Naive B cell (primary cell): Measurements from ENCODE around the gene OR52E2. TPM values are rescaled to one million over a fixed set of nuclear protein-coding genes. Genes with fewer than 3 reads are reported as not detected.
A peak's percentile ranks its signal among the peaks of the same experiment; 100 is the strongest.

ENCODE experiments used
- ATAC-seq, 2 donors: fragments of 150-1000 bp; cut with Tn5 transposase; 2 replicates each; pipeline ENCODE4 v1.10.0; 2021; ENCODE audit warnings: low read depth in 2 of 2, mild to moderate bottlenecking in 2 of 2, moderate library complexity in 2 of 2
- DNase-seq: peaks from one replicate; pipeline ENCODE4 v3.0.0; 2022
- H3K27ac Mint-ChIP-seq, 6 donors: one replicate each; pipeline ENCODE4 v1.8.0; 2020 to 2022; ENCODE audit warnings: mild to moderate bottlenecking in 6 of 6, mixed read lengths in 6 of 6, moderate library complexity in 5 of 6, inconsistent platforms in 2 of 6
- H3K27me3 Mint-ChIP-seq, 3 donors: one replicate each; pipeline ENCODE4 v1.8.0; 2021 to 2022; ENCODE audit warnings: mixed read lengths in 3 of 3, mild to moderate bottlenecking in 1 of 3
- H3K36me3 Mint-ChIP-seq, 2 donors: one replicate each; pipeline ENCODE4 v1.8.0; 2020 to 2022; ENCODE audit warnings: mixed read lengths in 2 of 2, inconsistent platforms in 1 of 2, mild to moderate bottlenecking in 1 of 2
- H3K4me1 Mint-ChIP-seq, 3 donors: one replicate each; pipeline ENCODE4 v1.8.0; 2020 to 2022; ENCODE audit warnings: mixed read lengths in 3 of 3, inconsistent platforms in 1 of 3, mild to moderate bottlenecking in 1 of 3, moderate library complexity in 1 of 3
- H3K4me3 Mint-ChIP-seq, 8 donors: one replicate each; pipeline ENCODE4 v1.8.0; 2020 to 2022; ENCODE audit warnings: mild to moderate bottlenecking in 8 of 8, mixed read lengths in 8 of 8, moderate library complexity in 8 of 8, inconsistent platforms in 2 of 8
- H3K9me3 Mint-ChIP-seq, 7 donors: one replicate each; pipeline ENCODE4 v1.8.0; 2020 to 2022; ENCODE audit warnings: mixed read lengths in 7 of 7, mild to moderate bottlenecking in 5 of 7, inconsistent platforms in 2 of 7, moderate library complexity in 1 of 7
- polyA plus RNA-seq, 6 donors: library from polyadenylated mRNA; unstranded; fragments of 300-500 nt; fragmentation: Illumina TruSeq; gene quantifications; one replicate each; pipeline ENCODE4 v1.2.3, GENCODE V29; 2021; ENCODE audit warnings: low read depth in 6 of 6

Gene OR52E2
- polyA plus RNA-seq, 6 donors from 2014 or later, result not detected

DNA sequence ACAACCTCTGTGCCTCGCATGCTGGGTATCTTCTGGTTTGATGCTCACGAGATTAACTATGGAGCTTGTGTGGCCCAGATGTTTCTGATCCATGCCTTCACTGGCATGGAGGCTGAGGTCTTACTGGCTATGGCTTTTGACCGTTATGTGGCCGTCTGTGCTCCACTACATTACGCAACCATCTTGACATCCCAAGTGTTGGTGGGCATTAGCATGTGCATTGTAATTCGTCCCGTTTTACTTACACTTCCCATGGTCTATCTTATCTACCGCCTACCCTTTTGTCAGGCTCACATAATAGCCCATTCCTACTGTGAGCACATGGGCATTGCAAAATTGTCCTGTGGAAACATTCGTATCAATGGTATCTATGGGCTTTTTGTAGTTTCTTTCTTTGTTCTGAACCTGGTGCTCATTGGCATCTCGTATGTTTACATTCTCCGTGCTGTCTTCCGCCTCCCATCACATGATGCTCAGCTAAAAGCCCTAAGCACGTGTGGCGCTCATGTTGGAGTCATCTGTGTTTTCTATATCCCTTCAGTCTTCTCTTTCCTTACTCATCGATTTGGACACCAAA, 12.6 kb downstream of the OR52E2 start:
- Mint-ChIP-seq H3K4me1 (no peaks in the 10 kb centered on the region), H3K27ac (peak overlapping the region in 1 of 6 donors; percentile 31), H3K36me3 (no peaks in the 10 kb centered on the region), H3K9me3 (peaks cover 0 to 3% (median 0%) of the 10 kb centered on the region in 7 donors), H3K4me3 (no peak overlapping the region), H3K27me3 (no peaks in the 10 kb centered on the region)
- DNase-seq (no peak), ATAC-seq (no peak)

DNA sequence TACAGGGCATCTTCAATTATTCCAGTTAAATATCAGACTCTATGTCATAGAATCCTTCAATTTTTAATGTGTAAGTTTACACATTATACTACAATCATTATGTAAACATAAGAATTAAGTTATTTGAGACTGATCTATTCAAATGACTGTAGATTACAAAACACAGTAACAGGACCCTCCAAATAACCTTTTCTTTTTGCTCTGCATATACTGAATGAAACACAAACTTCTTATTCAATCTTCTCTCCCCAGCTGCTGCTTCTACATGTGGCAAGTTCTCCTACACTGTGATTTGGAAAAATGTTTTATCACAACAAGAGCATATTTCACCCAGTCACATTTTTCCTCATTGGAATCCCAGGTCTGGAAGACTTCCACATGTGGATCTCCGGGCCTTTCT, 13.2 kb downstream of the OR52E2 start, which contains the start of gene OR52J3:
TSS of gene OR52J3 (plus strand) at position 301 of the 400 bp plus-strand sequence. CDS start at position 301, 0 bp downstream.
- peak within 1 kb of the TSS in 1 of 6 donors; percentile 31 for H3K27ac Mint-ChIP-seq
- H3K36me3 Mint-ChIP-seq, result no peaks in the 10 kb centered on the region
- H3K4me3 Mint-ChIP-seq, result no peak within 1 kb of the TSS
- no peaks in the 10 kb centered on the region for H3K4me1 Mint-ChIP-seq
- no peaks in the 10 kb centered on the region for H3K27me3 Mint-ChIP-seq
- H3K9me3 Mint-ChIP-seq, result peaks cover 0 to 3% (median 0%) of the 10 kb centered on the region in 7 donors
- DNase-seq (no peak), ATAC-seq (no peak)

DNA sequence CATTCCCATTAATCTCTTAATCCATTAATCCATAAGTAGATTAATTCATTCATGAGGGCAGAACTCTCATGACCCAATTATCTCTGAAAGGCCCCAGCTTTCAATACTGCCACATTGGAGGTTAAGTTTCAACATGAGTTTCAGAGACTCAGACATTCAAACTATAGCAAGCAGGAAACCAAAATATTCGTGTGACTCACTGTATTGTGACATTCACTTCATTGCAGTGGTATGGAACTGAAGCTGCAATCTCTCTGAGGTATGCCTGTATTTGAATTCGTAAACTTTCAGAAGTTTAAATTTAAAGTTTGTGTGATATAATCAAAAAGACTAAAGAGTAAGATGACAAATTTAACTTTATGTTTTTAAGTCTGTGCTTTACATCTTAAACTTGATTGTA, 16.0 kb downstream of the OR52E2 start:
- peaks cover 0 to 3% (median 0%) of the 10 kb centered on the region in 7 donors for H3K9me3 Mint-ChIP-seq
- DNase-seq (no peak), ATAC-seq (no peak)
- no peaks in the 10 kb centered on the region for H3K4me1 Mint-ChIP-seq
- no peaks in the 10 kb centered on the region for H3K36me3 Mint-ChIP-seq
- no peak overlapping the region for H3K27ac Mint-ChIP-seq
- no peak overlapping the region for H3K4me3 Mint-ChIP-seq
- H3K27me3 Mint-ChIP-seq, result no peaks in the 10 kb centered on the region

DNA sequence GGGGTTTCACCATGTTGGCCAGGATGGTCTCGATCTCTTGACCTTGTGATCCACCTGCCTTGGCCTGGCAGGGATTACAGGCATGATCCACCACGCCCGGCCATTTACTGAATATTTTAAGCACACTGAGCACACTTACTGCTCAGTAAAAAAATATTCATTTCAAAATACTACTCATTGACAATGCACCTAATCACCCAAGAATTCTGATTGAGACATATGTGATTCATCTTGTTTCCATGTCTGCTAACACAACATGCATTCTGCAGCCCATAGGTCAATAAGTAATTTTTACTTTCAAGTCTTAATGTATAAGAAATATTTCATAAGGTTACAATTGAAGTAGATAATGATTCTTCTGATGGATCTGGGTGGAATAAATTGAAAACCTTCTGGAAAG, 17.3 kb downstream of the OR52E2 start:
- H3K4me1 Mint-ChIP-seq, result no peaks in the 10 kb centered on the region
- ATAC-seq (no peak), DNase-seq (no peak)
- no peak overlapping the region for H3K27ac Mint-ChIP-seq
- H3K27me3 Mint-ChIP-seq, result no peaks in the 10 kb centered on the region
- H3K4me3 Mint-ChIP-seq, result no peak overlapping the region
- peaks cover 0 to 3% (median 0%) of the 10 kb centered on the region in 7 donors for H3K9me3 Mint-ChIP-seq
- no peaks in the 10 kb centered on the region for H3K36me3 Mint-ChIP-seq

DNA sequence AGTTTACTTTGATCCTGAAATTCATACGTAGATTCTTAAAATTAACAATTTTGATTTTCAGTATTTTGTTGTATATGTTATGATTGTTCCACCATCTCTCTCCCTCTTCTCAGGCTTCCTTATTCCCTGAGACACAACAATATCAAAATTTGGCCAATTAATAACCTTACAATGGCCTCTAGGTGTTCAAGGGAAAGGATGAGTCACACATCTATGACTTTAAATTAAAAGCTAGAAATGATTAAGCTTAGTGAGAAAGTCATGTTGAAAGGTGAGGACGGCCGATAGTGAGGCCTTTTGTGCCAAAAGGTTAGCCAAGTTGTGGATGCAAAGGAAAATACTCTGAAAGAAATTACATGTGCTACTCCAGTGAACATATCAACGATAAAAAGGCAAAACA, 18.6 kb downstream of the OR52E2 start:
- ATAC-seq, result no peak
- H3K4me1 Mint-ChIP-seq, result no peaks in the 10 kb centered on the region
- no peak for DNase-seq
- peaks cover 0 to 3% (median 0%) of the 10 kb centered on the region in 7 donors for H3K9me3 Mint-ChIP-seq
- no peak overlapping the region for H3K4me3 Mint-ChIP-seq
- no peaks in the 10 kb centered on the region for H3K27me3 Mint-ChIP-seq
- no peak overlapping the region for H3K27ac Mint-ChIP-seq
- H3K36me3 Mint-ChIP-seq, result no peaks in the 10 kb centered on the region

DNA sequence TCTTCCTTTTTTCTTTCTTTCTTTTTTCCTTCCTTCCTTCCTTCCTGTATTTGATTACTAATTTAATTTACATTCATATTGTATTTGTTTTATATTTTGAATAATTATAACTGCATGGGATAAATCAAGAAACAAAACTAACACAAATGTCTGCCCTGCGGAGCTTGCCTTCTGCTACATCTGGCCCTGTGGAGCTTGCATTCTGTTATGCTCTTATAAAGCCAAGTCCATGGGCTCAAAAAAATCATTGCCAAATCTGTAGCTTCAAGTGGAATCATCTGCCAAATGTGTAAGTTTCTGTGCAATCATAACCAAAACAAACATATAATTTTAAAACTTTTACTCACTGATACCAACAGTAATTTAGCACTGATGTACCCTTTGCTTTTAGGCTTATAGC, 21.1 kb downstream of the OR52E2 start:
- Mint-ChIP-seq H3K27me3 (no peaks in the 10 kb centered on the region), H3K27ac (no peak overlapping the region), H3K9me3 (peaks cover 0 to 3% (median 0%) of the 10 kb centered on the region in 7 donors), H3K4me3 (no peak overlapping the region), H3K4me1 (no peaks in the 10 kb centered on the region), H3K36me3 (no peaks in the 10 kb centered on the region)
- DNase-seq (no peak), ATAC-seq (no peak)

DNA sequence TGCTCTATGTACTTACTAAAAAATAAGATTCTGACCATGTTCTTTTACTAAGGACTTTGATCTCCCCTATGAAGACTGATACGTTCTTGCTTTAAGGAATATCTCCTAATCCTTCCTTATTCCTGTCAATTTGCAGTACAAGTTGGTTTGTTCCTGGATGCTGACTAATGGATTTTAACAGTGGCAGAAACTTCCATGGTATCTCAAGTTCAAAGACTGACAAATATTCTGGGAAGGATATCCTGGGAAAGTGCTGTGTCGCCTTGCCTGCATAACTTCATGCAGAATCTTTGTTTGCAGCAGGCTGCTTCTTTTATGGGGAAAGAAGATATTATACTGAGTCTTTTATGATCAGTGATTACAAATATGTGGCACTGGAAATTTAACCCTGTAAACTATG, 21.5 kb downstream of the OR52E2 start:
- Mint-ChIP-seq H3K9me3 (peaks cover 0 to 3% (median 0%) of the 10 kb centered on the region in 7 donors), H3K4me3 (no peak overlapping the region), H3K4me1 (no peaks in the 10 kb centered on the region), H3K36me3 (no peaks in the 10 kb centered on the region), H3K27me3 (no peaks in the 10 kb centered on the region), H3K27ac (peak overlapping the region in 1 of 6 donors; percentile 3)
- ATAC-seq (no peak), DNase-seq (no peak)

DNA sequence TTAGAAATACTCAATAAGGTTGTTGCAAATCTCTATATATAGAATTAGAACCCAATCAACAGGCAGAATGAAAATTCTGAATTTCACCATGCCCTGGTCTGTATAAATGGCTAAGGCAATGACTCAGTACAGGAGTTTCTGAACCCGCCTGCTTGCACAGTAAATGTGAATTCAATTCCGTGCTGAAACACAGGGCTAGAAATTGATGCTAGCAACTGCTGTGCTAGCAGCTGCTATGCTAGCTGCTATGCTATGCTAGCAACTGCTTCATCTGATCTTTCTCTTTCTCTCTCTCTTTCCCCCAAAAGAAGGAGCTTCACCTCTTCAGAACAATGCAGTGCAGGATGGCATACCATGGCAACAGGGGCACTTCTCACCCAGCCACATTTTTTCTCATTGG, 22.8 kb downstream of the OR52E2 start:
- Mint-ChIP-seq H3K4me1 (no peaks in the 10 kb centered on the region), H3K4me3 (no peak overlapping the region), H3K36me3 (no peaks in the 10 kb centered on the region), H3K9me3 (peaks cover 0 to 1% (median 0%) of the 10 kb centered on the region in 7 donors), H3K27ac (no peak overlapping the region), H3K27me3 (no peaks in the 10 kb centered on the region)
- ATAC-seq (no peak), DNase-seq (no peak)

DNA sequence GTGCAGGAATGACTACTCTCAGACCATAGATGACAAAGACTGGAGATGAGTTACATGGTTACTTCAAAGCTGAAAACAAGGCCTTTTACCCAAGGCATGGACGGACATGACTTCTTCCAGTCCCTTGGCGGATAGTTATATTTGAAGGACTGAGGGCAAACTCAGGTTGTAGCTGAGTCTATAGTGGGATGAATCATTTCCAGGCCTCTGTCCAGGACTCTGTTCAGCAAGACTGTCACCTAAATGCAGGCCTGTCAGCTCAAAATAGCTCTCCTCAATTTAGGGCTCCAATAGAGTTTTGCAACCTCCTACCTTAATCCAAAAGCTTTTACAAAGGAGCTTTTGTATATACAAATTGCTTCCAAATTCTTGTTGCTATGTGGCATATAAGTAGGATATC, 37.4 kb downstream of the OR52E2 start:
- no peak overlapping the region for H3K27ac Mint-ChIP-seq
- no peak overlapping the region for H3K4me3 Mint-ChIP-seq
- peaks cover 0 to 16% (median 12%) of the 10 kb centered on the region in 3 donors for H3K27me3 Mint-ChIP-seq
- H3K4me1 Mint-ChIP-seq, result no peaks in the 10 kb centered on the region
- DNase-seq (no peak), ATAC-seq (no peak)
- H3K36me3 Mint-ChIP-seq, result peaks cover under 1 to 17% of the 10 kb centered on the region in 2 donors
- H3K9me3 Mint-ChIP-seq, result peaks cover 17 to 46% (median 26%) of the 10 kb centered on the region in 7 donors

DNA sequence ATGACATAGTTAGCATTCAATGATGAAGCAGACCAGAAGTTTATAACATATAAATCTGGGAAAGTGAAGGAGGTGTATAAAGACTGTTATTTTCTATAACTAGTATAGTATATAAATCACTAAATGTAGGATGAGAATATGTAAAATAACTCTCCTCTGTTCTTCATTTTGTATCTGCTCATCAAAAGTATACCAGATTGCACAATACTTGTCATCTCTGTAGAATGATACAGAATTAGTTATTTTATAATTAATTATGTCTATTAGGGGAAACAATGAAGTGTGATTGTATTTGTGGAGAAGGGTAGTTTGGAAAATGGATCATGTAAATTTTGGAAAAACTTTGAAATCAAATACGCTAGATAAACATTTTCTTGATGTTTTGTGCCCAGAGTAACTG, 46.4 kb downstream of the OR52E2 start:
- ATAC-seq (no peak), DNase-seq (no peak)
- Mint-ChIP-seq H3K4me3 (no peak overlapping the region), H3K36me3 (no peaks in the 10 kb centered on the region), H3K27me3 (peaks cover 0 to 14% (median 5%) of the 10 kb centered on the region in 3 donors), H3K9me3 (peaks cover 0 to 5% (median 0%) of the 10 kb centered on the region in 7 donors), H3K4me1 (no peaks in the 10 kb centered on the region), H3K27ac (no peak overlapping the region)

DNA sequence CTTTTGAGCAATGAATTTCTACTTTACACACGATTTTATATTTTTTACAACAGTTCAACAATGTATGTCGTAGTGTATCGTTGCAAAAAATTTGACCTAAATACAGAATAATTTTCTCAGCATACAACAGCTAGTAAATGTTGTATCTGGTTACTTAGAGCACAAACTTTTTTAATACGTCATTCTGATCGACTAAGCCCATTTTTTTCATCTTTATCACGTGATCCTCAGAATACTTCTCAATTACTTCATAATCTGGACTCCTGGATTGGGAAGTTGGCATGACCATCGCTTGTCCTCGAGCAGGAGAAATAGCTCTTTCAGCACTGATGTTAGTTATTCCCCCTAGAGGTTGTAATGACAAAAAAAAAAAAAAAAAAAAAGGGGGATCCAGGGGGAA, 48.2 kb downstream of the OR52E2 start:
- Mint-ChIP-seq H3K27ac (no peak overlapping the region), H3K9me3 (peaks cover 0 to 5% (median 0%) of the 10 kb centered on the region in 7 donors), H3K36me3 (no peaks in the 10 kb centered on the region), H3K4me1 (no peaks in the 10 kb centered on the region), H3K27me3 (peaks cover 0 to 8% (median 5%) of the 10 kb centered on the region in 3 donors), H3K4me3 (no peak overlapping the region)
- ATAC-seq, result no peak
- no peak for DNase-seq

Other genes starting within 250 kb of the OR52E2 start
- not detected for gene OR51F2, start 238.3 kb downstream of the OR52E2 start, polyA plus RNA-seq
- gene OR51S1, start 210.4 kb downstream of the OR52E2 start, polyA plus RNA-seq, result not detected
- gene OR51T1, start 177.7 kb downstream of the OR52E2 start, polyA plus RNA-seq, result not detected
- gene OR51A7, start 155.8 kb downstream of the OR52E2 start, polyA plus RNA-seq, result not detected
- not detected for gene OR51G2, start 140.3 kb downstream of the OR52E2 start, polyA plus RNA-seq
- not detected for gene OR51G1, start 135.3 kb downstream of the OR52E2 start, polyA plus RNA-seq
- gene OR51A4, start 112.0 kb downstream of the OR52E2 start, polyA plus RNA-seq, result not detected
- gene OR51A2, start 103.9 kb downstream of the OR52E2 start, polyA plus RNA-seq, result not detected
- not detected for gene OR51L1, start 64.8 kb downstream of the OR52E2 start, polyA plus RNA-seq
- not detected for gene OR52J3, start 13.1 kb downstream of the OR52E2 start, polyA plus RNA-seq
- gene OR52E1, start 9.9 kb upstream of the OR52E2 start, polyA plus RNA-seq, result not detected
- gene OR52A5, start 78.7 kb upstream of the OR52E2 start, polyA plus RNA-seq, result not detected
- gene OR52A1, start 95.1 kb upstream of the OR52E2 start, polyA plus RNA-seq, result not detected
- gene OR51V1, start 141.1 kb upstream of the OR52E2 start, polyA plus RNA-seq, result not detected
- gene HBB, start 167.4 kb upstream of the OR52E2 start, polyA plus RNA-seq, result 1,000 to 10,000 TPM in 3 of 6 donors, 100 to 1,000 TPM in 3; 325 to 1,251 (median 765) TPM
- gene HBD, start 174.9 kb upstream of the OR52E2 start, polyA plus RNA-seq, result 1 to 10 TPM in 1 of 6 donors, not detected in 5; 1.8 TPM
- under 1 TPM in 1 of 6 donors, not detected in 5; 0.53 TPM for gene HBG1, start 190.2 kb upstream of the OR52E2 start, polyA plus RNA-seq
- gene HBG2, start 195.2 kb upstream of the OR52E2 start, polyA plus RNA-seq, result 1 to 10 TPM in 1 of 6 donors, under 1 TPM in 1, not detected in 4; 0.75 to 2.9 TPM
- not detected for gene HBE1, start 210.3 kb upstream of the OR52E2 start, polyA plus RNA-seq
- not detected for gene OR51B4, start 242.3 kb upstream of the OR52E2 start, polyA plus RNA-seq